ENCODE results near the gene DOCK1.
"Not testable (repeated sequence)": the region's sequence is repeated elsewhere in the genome, so short reads cannot be mapped to it uniquely, and the experiment has no call there.

Gene DOCK1

GRCh38 chr10:126904818-126905701 is at the start of gene DOCK1:
TSS of gene DOCK1 (plus strand) at chr10:126905428. CDS start at chr10:126905518, 90 bp downstream.
- peak in 21 of 58 donors; percentile 10 to 56 (median 32) for DNase-seq

- no peak for DNase-seq
Observed at GRCh38 chr10:126857178-126857806, 47.9 kb upstream of the DOCK1 start.

GRCh38 chr10:126867567-126868365 is 37.5 kb upstream of the DOCK1 start:
- DNase-seq: no peak

GRCh38 chr10:126868371-126868770 is 36.9 kb upstream of the DOCK1 start:
- DNase-seq: no peak

- no peak for DNase-seq
Observed at GRCh38 chr10:126872135-126872534, 33.1 kb upstream of the DOCK1 start.

GRCh38 chr10:126872768-126873167 is 32.5 kb upstream of the DOCK1 start:
- no peak for DNase-seq

GRCh38 chr10:126876456-126876855 is 28.8 kb upstream of the DOCK1 start:
- DNase-seq: no peak

GRCh38 chr10:126877390-126877789 is 27.8 kb upstream of the DOCK1 start:
- no peak for DNase-seq

- DNase-seq: no peak
Observed at GRCh38 chr10:126878594-126878993, 26.6 kb upstream of the DOCK1 start.

GRCh38 chr10:126880926-126881325 is 24.3 kb upstream of the DOCK1 start:
- DNase-seq: no peak

GRCh38 chr10:126882055-126882454 is 23.2 kb upstream of the DOCK1 start:
- not testable (repeated sequence) for DNase-seq

- DNase-seq: not testable (repeated sequence)
Observed at GRCh38 chr10:126888436-126888835, 16.8 kb upstream of the DOCK1 start.

- no peak for DNase-seq
Observed at GRCh38 chr10:126889421-126889820, 15.8 kb upstream of the DOCK1 start.

- not testable (repeated sequence) for DNase-seq
Observed at GRCh38 chr10:126890797-126891196, 14.4 kb upstream of the DOCK1 start.

GRCh38 chr10:126892226-126893175 is 12.7 kb upstream of the DOCK1 start:
- no peak for DNase-seq

- no peak for DNase-seq
Observed at GRCh38 chr10:126893206-126893605, 12.0 kb upstream of the DOCK1 start.

GRCh38 chr10:126893841-126894240 is 11.4 kb upstream of the DOCK1 start:
- DNase-seq: no peak

GRCh38 chr10:126895214-126895781 is 9.9 kb upstream of the DOCK1 start:
- no peak for DNase-seq

GRCh38 chr10:126898460-126898859 is 6.8 kb upstream of the DOCK1 start:
- no peak for DNase-seq

- not testable (repeated sequence) for DNase-seq
Observed at GRCh38 chr10:126899529-126899928, 5.7 kb upstream of the DOCK1 start.
